Dendritic cell treated with granulocyte-macrophage colony-stimulating factor and Interleukin-4, amounts not matched to agents 40 ng/mL and 50 ng/mL, for 4 days (primary cell): ENCODE results near the gene WWOX.

Experiments used
- H3K27ac Mint-ChIP-seq: one replicate; pipeline ENCODE4 v1.8.0; 2022; ENCODE audit warnings: mild to moderate bottlenecking, mixed read lengths
- H3K27me3 Mint-ChIP-seq: one replicate; pipeline ENCODE4 v1.8.0; 2022; ENCODE audit warnings: mild to moderate bottlenecking, mixed read lengths
- H3K36me3 Mint-ChIP-seq: one replicate; pipeline ENCODE4 v1.8.0; 2022; ENCODE audit warnings: low read depth, mixed read lengths
- H3K4me1 Mint-ChIP-seq: one replicate; pipeline ENCODE4 v1.8.0; 2022; ENCODE audit warnings: low read depth, mixed read lengths
- H3K4me3 Mint-ChIP-seq: one replicate; pipeline ENCODE4 v1.8.0; 2022; ENCODE audit warnings: mild to moderate bottlenecking, moderate library complexity, mixed read lengths
- H3K9me3 Mint-ChIP-seq: one replicate; pipeline ENCODE4 v1.8.0; 2022; ENCODE audit warnings: mixed read lengths
- intact Hi-C: fragments of 100-400 bp; cut with micrococcal nuclease; formaldehyde crosslinking; loops from one replicate; pipeline ENCODE4 v1.15.0; 2022

WWOX gene

DNA sequence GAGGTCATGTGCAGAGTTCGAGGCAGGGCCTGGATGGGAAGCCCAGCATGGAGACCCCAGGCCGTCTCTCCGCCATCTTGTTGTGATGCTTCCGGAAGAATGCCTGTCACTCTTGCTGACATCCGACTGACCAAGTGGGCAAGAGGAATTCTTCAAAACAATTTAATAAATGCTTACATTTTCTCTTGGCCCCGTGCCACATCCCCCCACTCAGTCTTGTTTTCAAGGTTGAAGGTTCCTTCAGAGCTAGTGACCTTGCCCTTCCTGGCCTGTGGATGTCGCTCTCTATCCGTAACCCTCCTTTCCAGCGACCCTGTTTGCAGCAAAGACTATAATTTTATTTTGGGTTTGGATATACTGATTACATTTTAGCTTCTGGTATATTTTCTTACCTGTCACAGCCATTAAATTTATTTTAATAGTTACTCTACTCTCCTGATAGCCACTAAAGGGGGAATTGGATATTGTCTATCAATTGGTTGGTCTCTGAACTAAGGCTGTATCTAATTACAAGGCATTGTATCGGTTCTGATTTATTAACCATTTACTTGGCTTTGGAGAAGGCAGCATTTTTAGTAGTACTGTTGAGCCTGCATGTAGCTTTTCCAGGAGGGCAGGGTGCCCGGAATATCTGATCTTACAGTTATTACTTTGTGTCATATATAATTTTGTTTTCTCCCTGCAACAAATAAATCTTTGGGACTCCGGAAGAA, 264.5 kb downstream of the WWOX start:
- intact Hi-C loops = no loop called here
- Mint-ChIP-seq H3K27me3 (no peaks in the 10 kb centered on the region), H3K36me3 (no peaks in the 10 kb centered on the region), H3K27ac (no peak overlapping the region), H3K9me3 (no peaks in the 10 kb centered on the region), H3K4me3 (no peak overlapping the region), H3K4me1 (peaks cover 15% of the 10 kb centered on the region)

DNA sequence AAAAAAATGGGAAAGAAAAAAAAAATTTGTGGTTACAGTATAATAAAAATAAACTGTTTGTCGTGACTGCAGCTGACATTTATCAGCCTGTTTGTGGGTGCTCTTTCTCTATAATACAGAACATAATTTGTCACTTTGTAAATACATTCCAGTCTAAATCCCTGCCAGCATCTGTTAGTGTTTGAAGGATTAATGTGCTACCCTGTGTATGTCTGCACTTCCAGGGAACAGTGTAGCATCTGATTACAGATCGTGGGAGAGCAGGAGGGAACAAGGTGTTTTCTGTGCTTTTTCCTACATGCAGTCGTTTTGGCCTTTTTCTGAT, 265.1 kb downstream of the WWOX start:
- Mint-ChIP-seq H3K27ac (no peak overlapping the region), H3K9me3 (no peaks in the 10 kb centered on the region)
- intact Hi-C loops = no loop called here

GRCh38 chr16:78365366-78365765, 265.9 kb downstream of the WWOX start:
- Mint-ChIP-seq H3K4me3 (no peak overlapping the region), H3K27me3 (no peaks in the 10 kb centered on the region), H3K9me3 (no peaks in the 10 kb centered on the region), H3K36me3 (no peaks in the 10 kb centered on the region), H3K27ac (no peak overlapping the region), H3K4me1 (peaks cover 15% of the 10 kb centered on the region)
- intact Hi-C loops = no loop called here

More for the DNA sequence above, 265.1 kb downstream of the WWOX start:
- no peak overlapping the region for H3K4me3 Mint-ChIP-seq
- H3K36me3 Mint-ChIP-seq = no peaks in the 10 kb centered on the region
- H3K27me3 Mint-ChIP-seq = no peaks in the 10 kb centered on the region
- peaks cover 15% of the 10 kb centered on the region for H3K4me1 Mint-ChIP-seq

DNA sequence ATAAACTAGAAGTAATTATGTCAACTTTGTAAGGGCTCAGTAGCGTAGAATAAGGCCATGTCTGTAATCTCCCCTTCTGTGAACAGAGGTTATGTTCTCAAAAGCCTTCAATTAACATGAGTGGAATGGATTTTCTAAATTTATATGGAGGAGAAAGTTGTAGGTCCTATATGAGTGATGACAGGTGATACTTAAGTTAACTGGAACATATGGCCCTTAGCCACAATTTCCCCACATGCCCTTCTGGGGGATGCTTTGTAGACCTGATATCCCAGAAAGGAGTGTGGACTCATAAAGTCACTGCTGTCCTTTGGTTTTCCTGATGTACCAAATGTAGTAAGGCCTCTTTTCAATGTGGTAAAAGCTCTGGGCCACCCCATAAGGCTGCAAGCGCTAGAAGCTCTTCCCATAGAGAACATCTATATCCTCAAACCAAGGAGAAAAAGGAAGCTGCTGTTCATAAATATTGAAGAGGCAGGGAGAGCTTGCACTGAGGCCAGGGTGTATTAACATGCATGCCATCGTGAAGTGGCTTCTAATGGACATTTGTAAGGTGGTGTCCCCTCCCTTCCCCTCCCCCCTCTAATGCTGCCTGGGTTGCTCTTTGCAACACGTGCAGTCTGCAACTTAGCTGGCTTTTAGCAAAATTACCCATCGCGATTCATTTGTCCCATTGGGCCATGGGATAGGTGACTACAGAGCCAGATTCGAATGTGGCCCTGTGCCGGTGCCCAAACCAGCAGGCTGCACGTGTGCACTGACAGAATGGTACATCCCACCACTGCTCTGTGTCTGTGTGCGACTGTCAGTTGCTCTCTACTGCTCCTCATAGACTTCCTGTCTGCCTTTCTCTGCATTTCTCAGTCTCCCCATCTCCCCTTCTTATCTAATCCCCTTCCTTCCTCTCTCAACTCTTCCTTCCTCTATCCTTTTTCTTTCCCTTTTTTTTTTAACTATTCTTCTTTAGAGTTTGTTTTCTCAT, 269.0 kb downstream of the WWOX start:
- peaks cover 15% of the 10 kb centered on the region for H3K4me1 Mint-ChIP-seq
- no peak overlapping the region for H3K4me3 Mint-ChIP-seq
- no peaks in the 10 kb centered on the region for H3K9me3 Mint-ChIP-seq
- H3K27ac Mint-ChIP-seq = no peak overlapping the region
- H3K27me3 Mint-ChIP-seq = no peaks in the 10 kb centered on the region
- H3K36me3 Mint-ChIP-seq = no peaks in the 10 kb centered on the region
- intact Hi-C loops = no loop called here

DNA sequence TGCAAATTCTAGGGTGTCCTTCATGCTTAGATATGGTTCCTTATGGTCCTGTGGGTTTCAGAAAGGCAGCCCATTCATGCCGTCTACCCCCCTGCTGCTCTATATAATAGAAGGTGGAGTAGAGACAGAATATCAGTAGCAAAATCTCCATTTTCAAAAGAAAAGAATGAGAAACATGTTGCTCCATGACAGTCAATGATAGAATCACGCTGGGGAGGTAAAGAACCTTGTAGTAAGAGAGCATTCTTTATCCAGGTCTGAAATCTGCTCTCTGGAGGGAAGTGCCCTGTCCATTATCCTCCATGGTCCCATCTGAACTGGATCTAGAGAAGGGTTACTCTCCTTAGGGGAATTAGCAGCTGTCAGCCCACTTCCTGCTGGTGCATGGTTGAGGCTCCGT, 272.8 kb downstream of the WWOX start:
- H3K36me3 Mint-ChIP-seq = no peaks in the 10 kb centered on the region

GRCh38 chr16:78375055-78375679, 275.7 kb downstream of the WWOX start:
- no peak overlapping the region for H3K27ac Mint-ChIP-seq
- H3K4me1 Mint-ChIP-seq = no peaks in the 10 kb centered on the region

More for the DNA sequence above, 272.8 kb downstream of the WWOX start:
- Mint-ChIP-seq H3K9me3 (no peaks in the 10 kb centered on the region), H3K4me1 (peaks cover 5% of the 10 kb centered on the region), H3K4me3 (no peak overlapping the region), H3K27me3 (no peaks in the 10 kb centered on the region), H3K27ac (no peak overlapping the region)
- intact Hi-C loops = no loop called here

GRCh38 chr16:78376452-78376851, 277.0 kb downstream of the WWOX start:
- no peaks in the 10 kb centered on the region for H3K4me1 Mint-ChIP-seq
- H3K9me3 Mint-ChIP-seq = no peaks in the 10 kb centered on the region
- H3K27me3 Mint-ChIP-seq = no peaks in the 10 kb centered on the region
- intact Hi-C loops = no loop called here
- no peaks in the 10 kb centered on the region for H3K36me3 Mint-ChIP-seq
- H3K4me3 Mint-ChIP-seq = no peak overlapping the region
- no peak overlapping the region for H3K27ac Mint-ChIP-seq

More at GRCh38 chr16:78375055-78375679, 275.7 kb downstream of the WWOX start:
- Mint-ChIP-seq H3K4me3 (no peak overlapping the region), H3K27me3 (no peaks in the 10 kb centered on the region), H3K9me3 (no peaks in the 10 kb centered on the region), H3K36me3 (no peaks in the 10 kb centered on the region)
- intact Hi-C loops = no loop called here

- intact Hi-C loops = no loop called here
These were observed 277.9 kb downstream of the WWOX start for GRCh38 chr16:78377312-78377711.

GRCh38 chr16:78381060-78381459, 281.6 kb downstream of the WWOX start:
- no peaks in the 10 kb centered on the region for H3K4me1 Mint-ChIP-seq
- H3K27ac Mint-ChIP-seq = no peak overlapping the region
- H3K36me3 Mint-ChIP-seq = no peaks in the 10 kb centered on the region
- no peak overlapping the region for H3K4me3 Mint-ChIP-seq
- peaks cover 11% of the 10 kb centered on the region for H3K9me3 Mint-ChIP-seq
- no peaks in the 10 kb centered on the region for H3K27me3 Mint-ChIP-seq
- intact Hi-C loops = no loop called here

More at GRCh38 chr16:78377312-78377711, 277.9 kb downstream of the WWOX start:
- Mint-ChIP-seq H3K27me3 (no peaks in the 10 kb centered on the region), H3K36me3 (no peaks in the 10 kb centered on the region), H3K4me1 (no peaks in the 10 kb centered on the region), H3K27ac (no peak overlapping the region), H3K4me3 (no peak overlapping the region), H3K9me3 (peaks cover 2% of the 10 kb centered on the region)

- H3K27ac Mint-ChIP-seq = no peak overlapping the region
- H3K27me3 Mint-ChIP-seq = no peaks in the 10 kb centered on the region
- H3K9me3 Mint-ChIP-seq = peaks cover 11% of the 10 kb centered on the region
- no peaks in the 10 kb centered on the region for H3K36me3 Mint-ChIP-seq
- no peaks in the 10 kb centered on the region for H3K4me1 Mint-ChIP-seq
- H3K4me3 Mint-ChIP-seq = no peak overlapping the region
- intact Hi-C loops = no loop called here
These were observed 283.7 kb downstream of the WWOX start for GRCh38 chr16:78383118-78383517.

- Mint-ChIP-seq H3K27me3 (no peaks in the 10 kb centered on the region), H3K36me3 (no peaks in the 10 kb centered on the region), H3K4me1 (no peaks in the 10 kb centered on the region), H3K4me3 (no peak overlapping the region), H3K9me3 (peaks cover 11% of the 10 kb centered on the region), H3K27ac (no peak overlapping the region)
- intact Hi-C loops = no loop called here
These were observed 285.8 kb downstream of the WWOX start for GRCh38 chr16:78385086-78385805.

DNA sequence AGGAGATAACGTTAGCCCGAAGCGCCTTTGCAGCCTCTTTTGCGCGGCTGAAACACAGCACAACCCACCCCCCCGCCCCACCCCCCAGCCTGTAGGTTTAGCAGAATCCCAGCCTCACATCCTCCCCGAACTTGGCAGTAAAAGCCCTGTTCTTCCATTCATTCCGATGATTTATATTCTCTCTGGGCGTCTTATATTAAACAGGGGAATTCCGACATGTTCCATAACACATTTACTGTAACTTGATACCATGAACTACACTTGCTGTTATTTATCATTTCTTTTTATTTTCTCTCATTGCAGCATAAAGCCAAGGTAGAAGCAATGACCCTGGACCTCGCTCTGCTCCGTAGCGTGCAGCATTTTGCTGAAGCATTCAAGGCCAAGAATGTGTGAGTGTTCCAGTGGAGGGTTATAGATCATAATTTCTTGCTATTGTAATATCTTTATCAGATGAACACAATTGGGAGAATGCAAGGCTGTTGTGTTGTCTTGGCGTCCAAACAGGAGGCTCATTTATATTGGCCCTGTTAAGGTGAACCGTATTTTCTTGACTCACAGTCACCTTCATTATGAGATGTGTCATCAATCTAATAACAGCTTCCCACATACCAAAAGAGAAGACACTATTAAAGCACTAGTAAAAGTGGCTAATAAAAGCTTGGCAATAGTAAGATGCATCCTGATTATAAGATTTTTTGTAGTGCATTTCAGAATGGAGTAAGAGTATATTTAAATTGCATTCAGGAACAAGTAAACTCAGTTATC, 287.3 kb downstream of the WWOX start:
- Mint-ChIP-seq H3K4me1 (no peaks in the 10 kb centered on the region), H3K27me3 (no peaks in the 10 kb centered on the region), H3K4me3 (no peak overlapping the region), H3K9me3 (peaks cover 11% of the 10 kb centered on the region), H3K27ac (no peak overlapping the region), H3K36me3 (no peaks in the 10 kb centered on the region)
- intact Hi-C loops = no loop called here

DNA sequence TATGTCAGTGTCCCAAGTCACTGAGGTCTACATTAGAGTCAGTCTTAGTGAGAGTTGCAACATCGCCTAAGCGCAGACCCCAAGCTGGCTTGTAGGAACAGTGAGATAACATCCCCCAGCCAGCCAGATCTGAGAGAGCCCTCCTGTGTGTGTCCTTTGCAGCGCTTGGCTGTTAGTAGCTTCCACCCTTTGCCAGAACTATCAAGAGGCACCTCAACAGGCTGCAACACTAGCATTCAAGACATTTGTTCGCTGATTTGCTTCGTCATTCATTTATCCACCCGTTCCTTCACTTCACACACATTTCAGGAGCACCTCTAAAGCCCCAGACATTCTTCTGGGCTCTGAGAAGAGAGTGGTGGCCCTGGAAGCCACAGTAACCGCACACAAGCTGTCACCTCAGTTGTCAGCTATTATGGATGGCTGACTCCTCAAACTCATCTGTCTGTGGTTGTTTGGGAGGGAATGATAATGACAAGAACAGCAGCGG, 289.6 kb downstream of the WWOX start:
- no peaks in the 10 kb centered on the region for H3K27me3 Mint-ChIP-seq
- peaks cover 15% of the 10 kb centered on the region for H3K9me3 Mint-ChIP-seq
- peaks cover 12% of the 10 kb centered on the region for H3K36me3 Mint-ChIP-seq
- intact Hi-C loops = no loop called here
- H3K4me1 Mint-ChIP-seq = no peaks in the 10 kb centered on the region
- H3K27ac Mint-ChIP-seq = no peak overlapping the region
- H3K4me3 Mint-ChIP-seq = no peak overlapping the region
